ENCODE measurements around the gene SNUPN. TPM values are rescaled to one million over a fixed set of nuclear protein-coding genes. Genes with fewer than 3 reads are reported as not detected.

The SNUPN gene
- total and polyA plus RNA-seq, 2 of the 4 experiments (the other 2 are of a cell fraction): 23.8 to 24.1 TPM

GRCh38 chr15:75577401-75578172 is 47.9 kb downstream of the SNUPN start:
- H2BK15ac ChIP-seq (ENCODE audit: low read depth, low read length): no peak overlapping the region
- peak overlapping the region; percentile 83 for H3K4me3 ChIP-seq (ENCODE audit: insufficient read depth, low read depth, low read length)
- H3K14ac ChIP-seq (replicated peaks; ENCODE audit: low read depth, low read length): peak overlapping the region; percentile 88
- peak overlapping the region; percentile 2; the same call in 1 of the 2 replicates for H2BK20ac ChIP-seq (ENCODE audit: low read depth, low read length)
- intact Hi-C loops (cut with micrococcal nuclease) (loop anchor here (2.0 to 5.0 kb wide), 4 partner anchors 45 to 95 kb away; no protein-coding TSS in a partner anchor), dilution Hi-C loops (cut with HindIII; ENCODE audit: low sequenced_read_pairs, unreplicated experiment) (no loop called here), in situ Hi-C loops (cut with MboI; ENCODE audit: low sequenced_read_pairs) (no loop called here)
- no peaks in the 10 kb centered on the region for H3K9me3 ChIP-seq (ENCODE audit: control insufficient read depth, insufficient read depth, low read length)
- H3K23ac ChIP-seq (ENCODE audit: low read depth, low read length): peak overlapping the region; percentile 91
- H3K4ac ChIP-seq (ENCODE audit: low read depth, low read length): peak overlapping the region; percentile 93
- H2AK9ac ChIP-seq (replicated peaks; ENCODE audit: low read depth, low read length, poor library complexity): peak overlapping the region; percentile 99
- peaks cover 30% of the 10 kb centered on the region for H4K20me1 ChIP-seq (ENCODE audit: insufficient read depth, low read length)
- whole genome bisulfite sequencing, 2 experiments (ENCODE audit: extremely low coverage in 2 of 2, insufficient read length in 1 of 2): no CpG with 5 or more reads among the region's 13 CpGs
- CTCF ChIA-PET: interaction anchor here (1.1 kb wide), 1 partner anchor 11 kb away, joined by 3 read pairs; no protein-coding TSS in a partner anchor
- no TSS peak for BruUV-seq (replicated peaks)
- 0 out of 2 replicates have a peak overlapping the region, but pooled peaks have one; percentile 46 for H2BK120ac ChIP-seq (ENCODE audit: low read depth, low read length)
- POLR2A ChIA-PET (ENCODE audit: unreplicated experiment): no interaction called here
- ATAC-seq (ENCODE audit: low read depth) (peak; percentile 21), DNase-seq (peak; percentile 28)
- no peaks in the 10 kb centered on the region; the same call in 1 of the 2 replicates for H3K36me3 ChIP-seq (ENCODE audit: control insufficient read depth, insufficient read depth, low read length)
- peak overlapping the region; percentile 96 for H3K4me2 ChIP-seq (ENCODE audit: low read depth, low read length)
- peaks cover 5 to 36% of the 10 kb centered on the region in 2 experiments; a peak in 3 of 4 replicates for H3K79me1 ChIP-seq (ENCODE audit: low read depth in 1 of 2, low read length in 2 of 2)
- peaks cover 7% of the 10 kb centered on the region for H3K9me1 ChIP-seq (ENCODE audit: insufficient read depth, low read length)
- no peaks in the 10 kb centered on the region for H3K27me3 ChIP-seq (ENCODE audit: control insufficient read depth, insufficient read depth, low read length)
- peak overlapping the region; percentile 46 for H2BK5ac ChIP-seq (ENCODE audit: low read depth, low read length, poor library complexity, severe bottlenecking)
- H2AFZ ChIP-seq (replicated peaks; ENCODE audit: low read length, poor library complexity): peak overlapping the region; percentile 84
- H3K4me1 ChIP-seq (ENCODE audit: control insufficient read depth, insufficient read depth, low read length): peaks cover 5% of the 10 kb centered on the region
- H3K9ac ChIP-seq (ENCODE audit: low read depth, low read length): peak overlapping the region; percentile 95
- no peak for TF ChIP-seq POLR2A (IDR thresholded peaks at IDR 0.05; ENCODE audit: low read depth, low read length)
- TF ChIP-seq NFE2L2 (IDR thresholded peaks at IDR 0.05; ENCODE audit: low read depth, low read length): no peak
- TF ChIP-seq SMC3 (IDR thresholded peaks at IDR 0.05; ENCODE audit: low read depth, low read length): no peak
- TF ChIP-seq MAFK (IDR thresholded peaks at IDR 0.05; ENCODE audit: low read depth, low read length): no peak
- no peak for TF ChIP-seq ELK1 (IDR thresholded peaks at IDR 0.05; ENCODE audit: borderline replicate concordance, low read depth, low read length)
- no peak for TF ChIP-seq CEBPB (IDR thresholded peaks at IDR 0.05; ENCODE audit: low read depth, low read length)
- no peak for TF ChIP-seq USF2 (IDR thresholded peaks at IDR 0.05; ENCODE audit: low read depth, low read length)
- no peak for TF ChIP-seq MXI1 (IDR thresholded peaks at IDR 0.05; ENCODE audit: borderline replicate concordance, low read depth, low read length)
- TF ChIP-seq CHD1 (IDR thresholded peaks at IDR 0.05; ENCODE audit: low read depth, low read length): no peak
- TF ChIP-seq CTCF (conservative IDR thresholded peaks at IDR 0.05; ENCODE audit: low read depth, low read length): no peak
- H4K8ac ChIP-seq (ENCODE audit: low read depth in 2 of 2, low read length in 2 of 2): peak overlapping the region; percentile 21 to 79; a peak in 3 of 4 replicates
- peak overlapping the region; percentile 83 for H3K27ac ChIP-seq (ENCODE audit: insufficient read depth, low read length)
- peak overlapping the region; percentile 19 for H4K91ac ChIP-seq (ENCODE audit: insufficient read depth, low read depth, low read length)
- peak overlapping the region; percentile 66 for H4K5ac ChIP-seq (ENCODE audit: low read depth, low read length)
- peak overlapping the region; percentile 34; the same call in 1 of the 2 replicates for H3K18ac ChIP-seq (ENCODE audit: low read depth, low read length)
- H3K56ac ChIP-seq (ENCODE audit: extremely low read depth, insufficient read depth, low read length): peak overlapping the region; percentile 80
- peak overlapping the region; percentile 37 for H2AK5ac ChIP-seq (ENCODE audit: low read depth, low read length)
